Epithelial cell of proximal tubule (primary cell): ENCODE measurements around the gene PRR23C. TPM values are rescaled to one million over a fixed set of nuclear protein-coding genes. Genes with fewer than 3 reads are reported as not detected.
A peak's percentile ranks its signal among the peaks of the same experiment; 100 is the strongest.

Experiments used
- DNase-seq: peaks from one replicate; pipeline ENCODE4 v3.0.0-alpha.2; 2011; ENCODE audit warnings: low read depth
- H3K4me3 ChIP-seq: 2 replicates; pipeline ENCODE4 v1.5.1; 2011; ENCODE audit warnings: low read depth, mild to moderate bottlenecking, low read length
- total RNA-seq: library from RNA; depleted of rRNA; stranded (reverse); fragments of >200 nt; gene quantifications from 2 replicates; pipeline ENCODE4 v1.2.3, GENCODE V29; 2015
- TF ChIP-seq, protein P1 (sequence below): conservative IDR thresholded peaks from 2 replicates; pipeline ENCODE4 v1.5.1; 2012; ENCODE audit warnings: low read depth, mild to moderate bottlenecking, low read length

PRR23C gene
- not detected in 2 replicates for total RNA-seq

- TF ChIP-seq, protein P1, sequence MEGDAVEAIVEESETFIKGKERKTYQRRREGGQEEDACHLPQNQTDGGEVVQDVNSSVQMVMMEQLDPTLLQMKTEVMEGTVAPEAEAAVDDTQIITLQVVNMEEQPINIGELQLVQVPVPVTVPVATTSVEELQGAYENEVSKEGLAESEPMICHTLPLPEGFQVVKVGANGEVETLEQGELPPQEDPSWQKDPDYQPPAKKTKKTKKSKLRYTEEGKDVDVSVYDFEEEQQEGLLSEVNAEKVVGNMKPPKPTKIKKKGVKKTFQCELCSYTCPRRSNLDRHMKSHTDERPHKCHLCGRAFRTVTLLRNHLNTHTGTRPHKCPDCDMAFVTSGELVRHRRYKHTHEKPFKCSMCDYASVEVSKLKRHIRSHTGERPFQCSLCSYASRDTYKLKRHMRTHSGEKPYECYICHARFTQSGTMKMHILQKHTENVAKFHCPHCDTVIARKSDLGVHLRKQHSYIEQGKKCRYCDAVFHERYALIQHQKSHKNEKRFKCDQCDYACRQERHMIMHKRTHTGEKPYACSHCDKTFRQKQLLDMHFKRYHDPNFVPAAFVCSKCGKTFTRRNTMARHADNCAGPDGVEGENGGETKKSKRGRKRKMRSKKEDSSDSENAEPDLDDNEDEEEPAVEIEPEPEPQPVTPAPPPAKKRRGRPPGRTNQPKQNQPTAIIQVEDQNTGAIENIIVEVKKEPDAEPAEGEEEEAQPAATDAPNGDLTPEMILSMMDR: peak; percentile 10
- DNase-seq: no peak
- H3K4me3 ChIP-seq: no peak within 1 kb of the TSS
Measured at GRCh38 chr3:139044366-139045210, at the start of gene PRR23C. Gene PRR23C, minus strand, starts transcription at chr3:139044892. Its CDS starts 272 bp downstream, at chr3:139044620.

DNA sequence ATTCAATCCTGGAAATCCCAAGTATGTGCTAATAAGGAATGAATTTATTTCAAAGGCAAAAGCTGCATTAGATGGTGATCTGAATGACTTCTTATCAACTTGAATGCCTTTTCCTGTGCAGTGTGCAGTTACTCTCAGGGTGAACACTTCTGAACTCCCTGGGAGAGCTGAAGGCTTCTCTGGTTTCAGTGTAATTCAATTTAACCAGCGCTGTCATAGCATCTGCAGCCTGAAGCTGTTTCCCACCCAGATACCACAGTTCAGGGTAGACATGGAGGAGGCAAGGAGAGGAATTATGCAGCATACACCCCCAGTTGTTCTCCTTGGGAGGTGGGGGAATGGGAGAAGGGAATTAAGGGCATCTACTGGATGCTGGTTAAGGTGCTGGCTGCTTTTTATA is 49.1 kb upstream of the PRR23C start:
- TF ChIP-seq, protein P1: no peak
- H3K4me3 ChIP-seq: no peak overlapping the region
- DNase-seq: no peak

- no peak for DNase-seq
- no peak overlapping the region for H3K4me3 ChIP-seq
- TF ChIP-seq, protein P1: no peak
Measured at GRCh38 chr3:139088462-139089324, 44.0 kb upstream of the PRR23C start.

DNA sequence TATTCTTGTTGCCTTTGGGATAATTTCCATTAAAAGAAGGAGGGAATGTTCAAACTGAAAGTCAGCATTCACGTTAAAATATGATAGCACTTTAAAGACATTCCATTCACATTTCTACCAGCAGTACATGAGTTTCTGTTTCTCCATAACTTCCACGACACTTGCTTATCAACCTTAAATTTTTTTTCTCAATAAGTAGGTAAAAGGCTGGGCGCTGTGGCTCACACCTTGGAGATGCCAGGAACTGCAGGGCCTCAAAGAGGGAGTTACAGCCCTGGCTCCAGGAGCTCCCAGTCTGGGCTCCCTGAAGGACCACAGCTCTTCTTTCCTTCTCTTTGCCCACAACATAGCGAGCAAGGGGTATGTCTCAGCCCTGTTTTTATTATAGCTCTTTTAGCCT is 42.9 kb upstream of the PRR23C start:
- TF ChIP-seq, protein P1: no peak
- DNase-seq: no peak
- H3K4me3 ChIP-seq: no peak overlapping the region

DNA sequence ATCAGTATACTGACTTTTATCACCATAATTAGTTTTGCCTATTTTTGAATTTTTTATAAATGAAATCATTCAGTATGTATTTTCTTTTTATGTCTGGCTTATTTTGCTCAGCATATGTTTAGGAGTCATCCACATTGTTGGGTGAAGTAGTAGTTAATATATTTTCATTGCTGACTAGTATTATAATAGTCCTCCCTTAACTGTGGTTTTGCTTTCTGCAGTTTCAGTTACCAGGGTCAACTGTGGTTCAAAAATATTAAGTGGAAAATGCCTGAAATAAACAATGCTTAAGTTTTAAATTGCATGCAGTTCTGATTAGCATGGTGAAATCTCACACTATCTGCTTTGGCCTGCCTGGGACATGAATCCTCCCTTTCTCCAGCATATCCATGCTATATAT is 39.5 kb upstream of the PRR23C start:
- no peak for DNase-seq
- no peak overlapping the region for H3K4me3 ChIP-seq
- TF ChIP-seq, protein P1: no peak

DNA sequence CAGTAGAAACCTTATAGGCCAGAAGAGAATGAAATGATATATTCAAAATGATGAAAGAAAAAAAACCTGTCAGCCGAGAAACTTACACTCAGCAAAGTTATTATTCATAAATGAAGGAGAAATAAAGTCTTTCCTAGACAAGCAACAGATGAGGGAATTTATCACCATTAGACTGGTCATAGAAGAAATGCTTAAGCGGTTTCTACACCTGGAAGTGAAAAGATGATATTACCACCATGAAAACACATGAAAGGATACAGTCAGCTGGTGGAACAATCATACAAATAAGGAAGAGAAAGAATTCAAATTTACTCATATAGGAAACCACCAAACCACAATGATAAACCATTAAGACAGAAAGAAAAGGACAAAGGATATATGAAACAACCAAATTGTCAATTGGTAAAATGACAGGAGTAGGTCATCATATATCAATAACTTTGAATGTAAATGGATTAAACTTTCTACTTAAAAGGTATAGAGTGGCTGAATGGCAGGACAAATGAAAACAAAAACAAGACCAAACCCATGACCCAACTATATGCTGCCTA is 29.9 kb upstream of the PRR23C start:
- TF ChIP-seq, protein P1: no peak
- no peak overlapping the region for H3K4me3 ChIP-seq
- DNase-seq: no peak
